Activated CD4-positive, alpha-beta T cell treated with anti-CD3 and anti-CD28 coated beads for 36 hours (primary cell): ENCODE measurements around the gene NKX2-4. TPM values are rescaled to one million over a fixed set of nuclear protein-coding genes. Genes with fewer than 3 reads are reported as not detected.
"Not testable (repeated sequence)": the region's sequence is repeated elsewhere in the genome, so short reads cannot be mapped to it uniquely, and the experiment has no call there.

ENCODE experiments used
- ATAC-seq: fragments of 200-7000 bp; cut with Tn5 transposase; one replicate; pipeline ENCODE4 v1.10.0; 2021; ENCODE audit warnings: mild to moderate bottlenecking, moderate library complexity
- CTCF ChIA-PET: fragments of 350-600 bp; sonication (Branson Sonifier 250); formaldehyde crosslinking; loops from one replicate; lab custom pipeline; 2021; ENCODE audit warnings: antibody characterized with exemption; lab: Charles Lee
- POLR2A ChIA-PET: fragments of 350-600 bp; sonication (Branson Sonifier 250); formaldehyde crosslinking; loops from one replicate; lab custom pipeline; 2021; ENCODE audit warnings: antibody characterized with exemption, inconsistent platforms; lab: Charles Lee
- DNase-seq: peaks from one replicate; pipeline ENCODE4 v3.0.0-alpha.2; 2020
- H3K27ac Mint-ChIP-seq: one replicate; pipeline ENCODE4 v1.8.0; 2021; ENCODE audit warnings: mixed read lengths
- H3K27me3 Mint-ChIP-seq: one replicate; pipeline ENCODE4 v1.8.0; 2021; ENCODE audit warnings: mixed read lengths
- H3K36me3 Mint-ChIP-seq: one replicate; pipeline ENCODE4 v1.8.0; 2021; ENCODE audit warnings: low read depth, mixed read lengths
- H3K4me1 Mint-ChIP-seq: one replicate; pipeline ENCODE4 v1.8.0; 2021; ENCODE audit warnings: mixed read lengths
- H3K4me3 Mint-ChIP-seq: one replicate; pipeline ENCODE4 v1.8.0; 2021; ENCODE audit warnings: mild to moderate bottlenecking, moderate library complexity, mixed read lengths
- H3K9me3 Mint-ChIP-seq: one replicate; pipeline ENCODE4 v1.8.0; 2021; ENCODE audit warnings: low read depth, mixed read lengths
- intact Hi-C, 2 experiments: fragments of 100-400 bp; cut with DNase I in 1 of 2; cut with micrococcal nuclease in 1 of 2; formaldehyde crosslinking; loops; one replicate each; pipeline versions ENCODE4 v1.14.2 to v1.15.1; 2022 to 2024; cut with DNase I, micrococcal nuclease
- total RNA-seq, 2 experiments: library from RNA; stranded (reverse); gene quantifications; one replicate each; pipeline ENCODE4 v1.2.3, GENCODE V29; 2021

Gene NKX2-4
- total RNA-seq, 2 experiments from 2014 or later: not detected

GRCh38 chr20:21419147-21419546 is 21.8 kb upstream of the NKX2-4 start:
- CTCF ChIA-PET, ATAC-seq, DNase-seq, H3K4me1 Mint-ChIP-seq, intact Hi-C loops, H3K27ac Mint-ChIP-seq, H3K36me3 Mint-ChIP-seq, POLR2A ChIA-PET, H3K4me3 Mint-ChIP-seq: not testable (repeated sequence)
- peaks cover 16% of the 10 kb centered on the region for H3K9me3 Mint-ChIP-seq
- peaks cover 28% of the 10 kb centered on the region for H3K27me3 Mint-ChIP-seq

- H3K27me3 Mint-ChIP-seq: peaks cover 53% of the 10 kb centered on the region
- intact Hi-C loops, ATAC-seq, H3K36me3 Mint-ChIP-seq, H3K27ac Mint-ChIP-seq, H3K4me3 Mint-ChIP-seq, H3K4me1 Mint-ChIP-seq, DNase-seq, POLR2A ChIA-PET: not testable (repeated sequence)
- peaks cover 10% of the 10 kb centered on the region for H3K9me3 Mint-ChIP-seq
- CTCF ChIA-PET: interaction anchor here (0.5 to 0.9 kb wide), 4 partner anchors 28 to 306 kb away, joined by 3 to 4 read pairs (median 3); no protein-coding TSS in a partner anchor
These were observed 16.7 kb upstream of the NKX2-4 start for GRCh38 chr20:21413996-21414395.

GRCh38 chr20:21411725-21412124 is 14.4 kb upstream of the NKX2-4 start:
- no peak for DNase-seq
- Mint-ChIP-seq H3K4me3 (no peak overlapping the region), H3K36me3 (peaks cover 4% of the 10 kb centered on the region), H3K9me3 (peaks cover 10% of the 10 kb centered on the region), H3K4me1 (peaks cover 2% of the 10 kb centered on the region), H3K27ac (no peak overlapping the region), H3K27me3 (peaks cover 55% of the 10 kb centered on the region)
- no peak for ATAC-seq
- intact Hi-C loops: no loop called here
- ChIA-PET CTCF (no interaction called here), POLR2A (no interaction called here)

DNA sequence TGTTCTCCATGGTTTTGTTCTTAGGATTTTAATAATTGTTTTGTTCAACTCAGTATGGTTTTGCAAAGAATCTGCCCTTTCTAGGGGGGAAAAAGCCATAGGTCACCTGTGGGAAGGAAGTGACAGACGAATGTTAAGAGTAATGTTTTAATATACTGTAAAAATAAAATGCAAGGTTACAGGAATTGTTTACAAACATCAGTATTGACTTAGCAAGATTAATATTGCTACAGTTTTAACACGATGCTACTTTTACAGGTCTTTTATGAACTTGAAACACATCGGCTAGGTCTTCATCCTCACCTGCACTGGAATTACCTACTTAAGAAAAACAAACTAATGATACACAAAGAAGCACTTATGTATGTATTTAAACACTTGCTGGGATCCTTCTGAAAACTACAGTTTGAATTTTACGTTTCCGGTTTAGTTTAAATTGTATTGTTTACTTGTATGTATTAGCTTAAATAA is 1.7 kb upstream of the NKX2-4 start:
- Mint-ChIP-seq H3K4me3 (no peak overlapping the region), H3K9me3 (no peaks in the 10 kb centered on the region), H3K27ac (no peak overlapping the region), H3K27me3 (peaks cover 55% of the 10 kb centered on the region), H3K36me3 (no peaks in the 10 kb centered on the region), H3K4me1 (peaks cover 8% of the 10 kb centered on the region)
- intact Hi-C loops: loop anchor here (2.0 to 10.0 kb wide), 6 partner anchors 108 to 1176 kb away; no protein-coding TSS in a partner anchor
- DNase-seq (no peak), ATAC-seq (no peak)
- ChIA-PET CTCF (no interaction called here), POLR2A (no interaction called here)

GRCh38 chr20:21398109-21399004 is 1.0 kb upstream of the NKX2-4 start:
- CTCF ChIA-PET: no interaction called here
- ATAC-seq (no peak), DNase-seq (no peak)
- no peaks in the 10 kb centered on the region for H3K36me3 Mint-ChIP-seq
- no peaks in the 10 kb centered on the region for H3K9me3 Mint-ChIP-seq
- H3K27me3 Mint-ChIP-seq: peaks cover 58% of the 10 kb centered on the region
- POLR2A ChIA-PET: no interaction called here
- H3K4me1 Mint-ChIP-seq: peaks cover 9% of the 10 kb centered on the region
- no peak overlapping the region for H3K27ac Mint-ChIP-seq
- intact Hi-C loops: loop anchor here (2.0 to 10.0 kb wide), 6 partner anchors 109 to 1176 kb away; no protein-coding TSS in a partner anchor
- no peak overlapping the region for H3K4me3 Mint-ChIP-seq

DNA sequence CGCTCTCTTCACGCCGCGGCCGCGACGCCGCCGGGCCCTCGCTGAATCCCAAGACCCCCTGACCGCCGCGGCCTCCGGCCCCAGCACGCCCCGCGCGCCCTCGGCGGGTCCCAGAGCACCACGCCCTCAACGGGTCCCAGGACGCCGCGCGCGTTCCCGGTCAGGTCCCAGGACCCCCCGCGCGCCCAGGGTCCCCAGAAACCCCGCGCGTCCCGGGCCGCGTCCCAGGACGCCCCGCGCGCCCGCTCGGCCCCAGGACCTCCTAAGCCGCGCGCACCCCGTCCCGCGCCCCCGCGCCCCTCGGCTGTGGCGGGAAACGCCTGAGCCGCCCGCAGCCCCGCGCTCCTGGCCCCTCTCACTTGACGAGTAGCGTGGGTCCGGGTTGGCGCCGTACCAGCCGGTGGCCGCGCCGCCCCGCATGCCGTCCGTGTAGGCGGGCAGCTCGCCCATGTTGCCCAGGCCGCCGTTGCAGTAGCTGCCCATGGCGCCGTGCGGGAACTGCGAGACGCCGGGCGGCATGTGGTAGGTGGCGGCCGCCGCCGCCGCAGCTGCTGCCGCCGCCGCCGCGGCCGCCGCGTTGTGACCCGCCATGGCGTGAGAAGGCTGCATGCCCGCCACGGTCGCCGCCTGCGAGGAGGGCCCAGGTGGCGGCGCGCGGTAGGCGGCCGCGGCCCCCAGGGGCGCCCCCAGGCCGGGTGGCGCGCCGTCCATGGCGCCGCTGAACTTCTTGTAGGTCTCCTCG is 556 bp downstream of the NKX2-4 start:
- ChIA-PET CTCF (interaction anchor here (0.6 to 2.0 kb wide), 4 partner anchors 40 to 161 kb away, joined by 3 to 5 read pairs (median 4); no protein-coding TSS in a partner anchor), POLR2A (no interaction called here)
- DNase-seq (peak; percentile 30), ATAC-seq (peak; percentile 10)
- Mint-ChIP-seq H3K9me3 (no peaks in the 10 kb centered on the region), H3K4me1 (peaks cover 20% of the 10 kb centered on the region), H3K4me3 (no peak overlapping the region), H3K36me3 (peaks cover 2% of the 10 kb centered on the region), H3K27ac (no peak overlapping the region), H3K27me3 (peaks cover 63% of the 10 kb centered on the region)
- intact Hi-C loops: loop anchor here (1.0 to 10.0 kb wide), 6 partner anchors 111 to 1178 kb away; no protein-coding TSS in a partner anchor

DNA sequence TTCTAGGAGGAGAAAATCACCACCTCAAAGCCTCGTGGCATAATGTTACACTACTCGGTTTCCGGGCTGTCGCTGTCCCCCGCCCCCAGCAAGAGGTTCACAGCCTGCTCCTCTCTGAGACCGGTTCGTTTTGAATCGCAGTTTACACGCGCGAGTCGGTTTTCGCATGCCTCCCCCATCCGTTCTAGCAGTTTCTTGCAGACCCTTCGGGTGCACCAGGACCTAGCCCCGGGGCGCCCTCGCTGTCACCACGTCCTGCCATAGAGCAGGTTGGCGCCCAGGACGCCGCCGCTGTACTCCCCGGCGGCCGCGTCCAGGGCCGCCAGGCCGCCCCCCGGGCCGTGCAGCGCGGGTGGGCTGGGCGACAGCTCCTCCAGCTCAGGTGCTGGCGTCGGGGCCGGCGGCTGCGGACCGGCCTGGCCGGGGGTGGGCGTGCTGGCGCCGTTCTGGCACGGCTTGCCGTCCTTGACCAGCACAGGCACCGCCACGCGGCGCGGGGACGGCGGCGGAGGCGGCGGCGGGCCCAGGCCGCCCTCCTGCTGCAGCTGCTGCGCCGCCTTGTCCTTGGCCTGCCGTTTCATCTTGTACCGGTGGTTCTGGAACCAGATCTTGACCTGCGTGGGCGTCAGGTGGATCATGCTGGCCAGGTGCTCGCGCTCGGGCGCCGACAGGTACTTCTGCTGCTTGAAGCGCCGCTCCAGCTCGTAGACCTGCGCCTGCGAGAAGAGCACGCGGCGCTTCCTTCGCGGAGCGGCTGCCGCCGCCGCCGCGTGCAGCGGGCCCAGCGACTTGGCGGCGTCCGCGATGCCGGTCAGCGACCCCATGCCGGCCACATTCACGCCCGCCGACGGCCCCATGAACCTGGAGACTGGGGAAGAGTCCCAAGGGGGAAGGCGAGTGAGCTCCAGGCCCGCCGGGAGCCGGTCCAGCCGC is 1.4 kb downstream of the NKX2-4 start:
- peaks cover 7% of the 10 kb centered on the region for H3K36me3 Mint-ChIP-seq
- H3K27ac Mint-ChIP-seq: no peak overlapping the region
- DNase-seq: peak; percentile 67
- intact Hi-C loops: loop anchor here (1.0 to 10.0 kb wide), 7 partner anchors 93 to 1179 kb away; partner anchors contain the start of gene XRN2 (in 1 of the 2)
- CTCF ChIA-PET: interaction anchor here (0.6 to 2.7 kb wide), 7 partner anchors 39 to 160 kb away, joined by 3 to 12 read pairs (median 3); no protein-coding TSS in a partner anchor
- H3K27me3 Mint-ChIP-seq: peaks cover 62% of the 10 kb centered on the region
- peaks cover 24% of the 10 kb centered on the region for H3K4me1 Mint-ChIP-seq
- POLR2A ChIA-PET: no interaction called here
- peak overlapping the region; percentile 40 for H3K4me3 Mint-ChIP-seq
- ATAC-seq: peak; percentile 76
- no peaks in the 10 kb centered on the region for H3K9me3 Mint-ChIP-seq

DNA sequence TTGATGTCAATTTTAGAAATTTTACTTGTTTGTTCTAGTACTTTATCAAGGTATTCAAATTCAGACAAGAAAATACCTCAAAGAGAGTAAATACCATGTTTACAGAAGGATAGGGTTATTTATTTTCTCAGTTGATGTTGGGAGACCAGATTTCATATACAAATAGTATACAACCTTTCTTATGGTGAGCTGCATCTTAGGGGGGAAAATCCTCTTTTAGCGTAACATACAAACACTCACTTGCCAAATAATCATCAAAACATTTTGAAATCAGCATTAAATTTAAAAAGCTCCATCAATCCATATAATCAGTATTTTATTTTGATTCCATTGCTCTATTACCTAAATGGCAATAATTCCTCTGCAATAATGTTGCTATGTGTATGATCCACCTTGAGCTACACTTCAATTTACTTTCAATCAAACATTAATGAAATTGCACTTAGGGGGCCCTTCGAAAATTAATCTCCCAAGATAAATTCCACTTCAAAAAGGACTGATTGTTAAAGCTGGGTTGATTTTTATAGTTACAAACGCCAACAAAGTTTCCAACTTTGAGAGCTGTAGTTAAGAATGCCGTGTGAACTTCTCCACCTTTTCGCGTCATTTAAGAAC is 2.2 kb downstream of the NKX2-4 start:
- peaks cover 12% of the 10 kb centered on the region for H3K36me3 Mint-ChIP-seq
- no peaks in the 10 kb centered on the region for H3K9me3 Mint-ChIP-seq
- peaks cover 24% of the 10 kb centered on the region for H3K4me1 Mint-ChIP-seq
- peaks cover 57% of the 10 kb centered on the region for H3K27me3 Mint-ChIP-seq
- intact Hi-C loops: loop anchor here (1.0 to 10.0 kb wide), 7 partner anchors 92 to 1180 kb away; partner anchors contain the start of gene XRN2 (in 1 of the 2)
- H3K4me3 Mint-ChIP-seq: peak overlapping the region; percentile 40
- ATAC-seq (no peak), DNase-seq (no peak)
- H3K27ac Mint-ChIP-seq: no peak overlapping the region
- ChIA-PET CTCF (interaction anchor here (0.7 to 2.7 kb wide), 6 partner anchors 62 to 159 kb away, joined by 3 to 12 read pairs (median 4); no protein-coding TSS in a partner anchor), POLR2A (no interaction called here)

DNA sequence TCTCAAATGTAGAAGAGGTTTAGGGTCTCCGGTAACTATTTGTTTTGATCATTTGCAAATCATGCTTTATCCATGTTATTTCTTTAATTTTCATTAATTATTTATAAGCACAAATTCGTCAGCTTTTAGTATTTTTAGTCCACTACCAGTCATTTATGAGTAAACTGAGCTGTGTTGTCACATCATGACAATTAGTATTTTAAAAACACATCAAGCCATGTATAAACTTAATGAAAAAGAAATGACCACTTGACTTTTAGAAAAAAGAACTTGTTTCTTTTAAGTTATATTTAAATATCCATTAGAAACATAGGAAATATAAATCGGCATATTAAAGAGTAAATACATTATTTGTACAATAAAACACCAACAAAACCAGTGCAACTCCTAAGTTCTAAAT is 2.8 kb downstream of the NKX2-4 start:
- DNase-seq: no peak
- H3K27ac Mint-ChIP-seq: no peak overlapping the region
- POLR2A ChIA-PET: no interaction called here
- peaks cover 55% of the 10 kb centered on the region for H3K27me3 Mint-ChIP-seq
- CTCF ChIA-PET: interaction anchor here (0.6 to 2.7 kb wide), 9 partner anchors 9 to 159 kb away, joined by 3 to 12 read pairs (median 4); no protein-coding TSS in a partner anchor
- peaks cover 15% of the 10 kb centered on the region for H3K36me3 Mint-ChIP-seq
- no peak for ATAC-seq
- H3K9me3 Mint-ChIP-seq: no peaks in the 10 kb centered on the region
- H3K4me3 Mint-ChIP-seq: no peak overlapping the region
- peaks cover 24% of the 10 kb centered on the region for H3K4me1 Mint-ChIP-seq
- intact Hi-C loops: loop anchor here (5.0 to 10.0 kb wide), 2 partner anchors 92 to 1180 kb away; partner anchors contain the start of gene XRN2 (in 1 of the 2)
